DMS114 treated with DMSO at 0.1 percent for 48 hours (cell line): ENCODE data around the gene PRRC2A.

ENCODE experiments used
- DNase-seq: peaks from one replicate; lab custom pipeline; 2025; ENCODE audit not compliant: unreplicated experiment; lab: John Stamatoyannopoulos, UW

The PRRC2A gene

GRCh38 chr6:31664790-31665500, 44.4 kb downstream of the PRRC2A start, which contains the start of gene GPANK1:
GPANK1 (minus strand) TSS chr6:31664997; CDS start chr6:31664478, 519 bp downstream.
- DNase-seq: peak; percentile 93

GRCh38 chr6:31665501-31666336, 45.2 kb downstream of the PRRC2A start, which contains the start of gene CSNK2B:
CSNK2B (plus strand) TSS chr6:31666080; CDS start chr6:31666832, 752 bp downstream.
- peak; percentile 99 for DNase-seq

GRCh38 chr6:31666337-31666965, 45.9 kb downstream of the PRRC2A start:
- DNase-seq: no peak

DNA sequence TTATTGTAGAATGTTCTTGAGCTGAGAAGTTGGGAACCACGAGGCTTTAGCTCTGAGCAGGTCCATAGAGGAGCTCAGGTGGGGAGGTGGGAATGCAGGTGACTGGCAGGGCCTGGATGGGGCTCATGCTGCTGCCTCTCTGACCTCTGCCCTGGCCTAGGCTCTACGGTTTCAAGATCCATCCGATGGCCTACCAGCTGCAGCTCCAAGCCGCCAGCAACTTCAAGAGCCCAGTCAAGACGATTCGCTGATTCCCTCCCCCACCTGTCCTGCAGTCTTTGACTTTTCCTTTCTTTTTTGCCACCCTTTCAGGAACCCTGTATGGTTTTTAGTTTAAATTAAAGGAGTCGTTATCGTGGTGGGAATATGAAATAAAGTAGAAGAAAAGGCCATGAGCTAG, 49.2 kb downstream of the PRRC2A start, which contains the start of gene LY6G5B:
Gene LY6G5B, plus strand, starts transcription at position 301 of the 400 bp plus-strand sequence. CDS start 975 bp downstream, outside the sequence.
- DNase-seq: no peak

- no peak for DNase-seq
Measured at GRCh38 chr6:31676322-31676903, 55.9 kb downstream of the PRRC2A start.

DNA sequence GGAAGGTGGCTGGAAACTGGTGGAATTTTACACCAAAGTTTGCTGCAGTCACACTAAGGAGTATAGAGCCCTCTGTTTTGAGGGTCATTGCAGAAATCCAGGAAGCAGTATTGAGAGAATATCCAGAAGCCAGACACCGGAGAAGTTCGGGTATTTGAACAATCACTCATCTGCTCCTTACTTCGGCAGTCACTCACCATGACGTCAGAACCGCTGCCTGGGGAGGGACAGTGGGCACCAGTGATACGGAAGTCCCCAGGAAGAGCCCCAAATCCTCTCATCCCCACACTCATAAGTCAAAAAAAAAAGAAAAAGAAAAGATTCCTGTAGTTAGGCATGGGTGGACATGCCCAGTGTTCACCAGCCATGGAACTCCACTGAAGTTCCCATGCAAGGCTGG, 56.4 kb downstream of the PRRC2A start:
- no peak for DNase-seq

DNA sequence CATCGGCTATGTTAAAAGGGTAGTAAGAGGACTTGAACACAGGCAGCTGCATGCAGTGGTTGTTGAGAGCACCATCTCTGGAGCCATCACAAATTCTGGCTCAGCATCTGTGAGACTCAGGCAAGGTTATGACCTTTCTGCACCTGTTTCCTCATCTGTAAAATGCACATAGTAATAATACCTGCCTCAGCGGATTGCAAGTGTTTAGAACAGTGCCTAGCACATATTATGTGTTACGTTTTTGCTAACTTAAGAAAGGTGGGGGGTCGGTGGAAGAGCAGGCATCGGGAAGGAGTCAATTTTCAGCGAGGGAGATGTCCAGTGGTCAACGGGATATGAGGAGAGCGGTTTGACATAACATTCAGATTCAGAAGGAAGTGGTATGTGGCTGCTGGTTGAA, 57.4 kb downstream of the PRRC2A start:
- DNase-seq: no peak

GRCh38 chr6:31680226-31681134, 60.0 kb downstream of the PRRC2A start, which contains the start of gene LY6G5C:
LY6G5C (minus strand) TSS chr6:31681067; CDS start chr6:31680373, 694 bp downstream.
- peak; percentile 87 for DNase-seq

DNA sequence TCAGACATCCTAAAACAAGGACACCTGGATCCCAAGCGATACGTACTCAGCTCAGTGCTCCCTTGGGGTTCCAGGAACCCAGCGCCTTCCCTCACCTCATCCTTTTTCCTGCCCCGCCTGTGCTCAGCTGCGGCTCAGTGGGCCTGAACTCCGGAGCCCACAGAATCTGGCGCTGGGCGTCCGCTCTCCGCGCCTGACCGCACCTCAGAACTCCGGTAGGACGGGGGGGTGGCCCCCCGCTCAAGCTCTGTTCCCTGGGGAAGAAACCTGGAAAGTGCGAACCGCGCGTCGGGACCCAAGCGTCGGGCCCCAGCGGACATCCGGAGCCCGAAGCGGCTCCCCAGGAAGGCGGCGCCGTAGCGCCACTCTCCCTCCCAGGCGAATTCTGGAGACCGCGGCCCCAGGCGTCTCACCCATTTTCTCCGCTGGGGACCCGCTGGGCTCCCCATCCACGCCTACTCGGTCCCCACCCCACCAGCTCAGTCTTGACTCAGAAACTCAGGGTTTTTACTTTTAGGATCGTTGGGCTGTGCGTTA, 60.7 kb downstream of the PRRC2A start:
- peak; percentile 43 for DNase-seq

GRCh38 chr6:31683591-31683990, 63.1 kb downstream of the PRRC2A start:
- no peak for DNase-seq

- no peak for DNase-seq
Measured at GRCh38 chr6:31686483-31686882, 66.0 kb downstream of the PRRC2A start.

- no peak for DNase-seq
Measured at GRCh38 chr6:31687321-31687720, 66.8 kb downstream of the PRRC2A start.
